GM12878 (cell line): ENCODE measurements around the gene EVX2. TPM values are rescaled to one million over a fixed set of nuclear protein-coding genes. Genes with fewer than 3 reads are reported as not detected.

Source experiments
- ATAC-seq: fragments of 200-7000 bp; cut with Tn5 transposase; 3 replicates; pipeline ENCODE4 v1.9.1; 2020; ENCODE audit warnings: mild to moderate bottlenecking, moderate library complexity
- BruUV-seq: library from RNA; stranded (reverse); fragments of 400-500 nt; replicated peaks from 2 replicates; lab custom pipeline; 2021; lab: Mats Ljungman, UMichigan
- CTCF ChIA-PET: fragments of 300-600 bp; sonication (Branson Sonifier 250); formaldehyde crosslinking; extraction: SDS; loops from one replicate; lab custom pipeline; 2021; ENCODE audit warnings: inconsistent platforms; lab: Yijun Ruan, JAX
- POLR2A ChIA-PET: fragments of 350-600 bp; formaldehyde crosslinking; extraction: SDS; loops from one replicate; lab custom pipeline; 2021; ENCODE audit warnings: inconsistent platforms; lab: Charles Lee
- RAD21 ChIA-PET: fragments of 300-600 bp; sonication (Branson Sonifier 250); formaldehyde crosslinking; loops from one replicate; lab custom pipeline; 2023; ENCODE audit warnings: antibody characterized with exemption; ENCODE audit not compliant: unreplicated experiment; lab: Charles Lee
- SMC1A ChIA-PET: fragments of 300-600 bp; sonication (Branson Sonifier 250); formaldehyde crosslinking; loops from one replicate; lab custom pipeline; 2023; ENCODE audit not compliant: unreplicated experiment, uncharacterized antibody; lab: Charles Lee
- DNase-seq: peaks from one replicate; pipeline ENCODE4 v3.0.0-alpha.2; 2011; ENCODE audit warnings: low read depth, low spot score
- FAIRE-seq: peaks from 3 replicates; lab custom pipeline; 2011; peaks lifted over from hg19 to GRCh38; lab: Jason Lieb, UNC
- H2AFZ ChIP-seq: 2 replicates; pipeline ENCODE4 v1.6.0; 2011; ENCODE audit warnings: low read depth, low read length, control low read depth; ENCODE audit not compliant: control insufficient read depth
- H3K27ac ChIP-seq: 2 replicates; pipeline ENCODE4 v1.5.1; 2011; ENCODE audit warnings: control low read depth; ENCODE audit not compliant: control insufficient read depth, insufficient read depth
- H3K27me3 ChIP-seq, 2 experiments: replicated peaks in 1 of 2; 2 replicates each; pipeline versions ENCODE4 v1.6.0 to v1.6.1; 2011; ENCODE audit warnings: low read length in 1 of 2; ENCODE audit not compliant: control insufficient read depth in 2 of 2, insufficient read depth in 2 of 2
- H3K36me3 ChIP-seq, 2 experiments: 2 replicates each; pipeline ENCODE4 v1.5.1; 2011; ENCODE audit warnings: low read length in 1 of 2; ENCODE audit not compliant: control insufficient read depth in 2 of 2, insufficient read depth in 2 of 2
- H3K4me1 ChIP-seq: 2 replicates; pipeline ENCODE4 v1.6.1; 2011; ENCODE audit warnings: mild to moderate bottlenecking, low read length, moderate library complexity, mixed read lengths; ENCODE audit not compliant: control insufficient read depth, insufficient read depth
- H3K4me2 ChIP-seq: 2 replicates; pipeline ENCODE4 v1.6.0; 2011; ENCODE audit warnings: control low read depth; ENCODE audit not compliant: control insufficient read depth, insufficient read depth
- H3K4me3 ChIP-seq: fragments of 200-600 bp; sonication (generic); 2 replicates; pipeline ENCODE4 v1.5.1; 2016
- H3K79me2 ChIP-seq: 2 replicates; pipeline ENCODE4 v1.6.0; 2011; ENCODE audit warnings: low read length; ENCODE audit not compliant: control insufficient read depth, insufficient read depth
- H3K9ac ChIP-seq: 2 replicates; pipeline ENCODE4 v1.8.0; 2011; ENCODE audit warnings: low read length, control low read depth, mixed read lengths; ENCODE audit not compliant: control insufficient read depth, insufficient read depth
- H3K9me3 ChIP-seq: replicated peaks from 3 replicates; pipeline ENCODE4 v1.5.1; 2011; ENCODE audit warnings: mild to moderate bottlenecking, low read length; ENCODE audit not compliant: control insufficient read depth, insufficient read depth
- H4K20me1 ChIP-seq: 2 replicates; pipeline ENCODE4 v1.6.0; 2011; ENCODE audit not compliant: control insufficient read depth, insufficient read depth
- BACH1 ChIP-seq: fragments of 450-650 bp; IDR thresholded peaks from 2 replicates; pipeline ENCODE4 v1.6.1; 2017; ENCODE audit warnings: mild to moderate bottlenecking, borderline replicate concordance
- CHD2 ChIP-seq: IDR thresholded peaks from 2 replicates; pipeline ENCODE4 v1.6.1; 2011; ENCODE audit warnings: low read depth, low read length, improper control_type of control experiment, borderline replicate concordance
- EGR1 ChIP-seq, 2 experiments: IDR thresholded peaks; 1 replicate in 1 of 2; 2 replicates in 1 of 2; pipeline ENCODE4 v1.6.1; 2011 to 2012; ENCODE audit warnings: low read depth in 2 of 2, low read length in 2 of 2, borderline replicate concordance in 1 of 2, mild to moderate bottlenecking in 1 of 2, moderate library complexity in 1 of 2
- GABPA ChIP-seq: IDR thresholded peaks from 2 replicates; pipeline ENCODE4 v1.6.1; 2014; ENCODE audit warnings: antibody characterized with exemption, low read depth, mild to moderate bottlenecking, inconsistent platforms
- PKNOX1 ChIP-seq: fragments of 450-650 bp; IDR thresholded peaks from 2 replicates; pipeline ENCODE4 v1.6.1; 2016; ENCODE audit warnings: mild to moderate bottlenecking
- RFX5 ChIP-seq: IDR thresholded peaks from 2 replicates; pipeline ENCODE4 v1.6.1; 2011; ENCODE audit warnings: low read depth, low read length, improper control_type of control experiment
- STAT3 ChIP-seq: IDR thresholded peaks from 2 replicates; pipeline ENCODE4 v1.6.1; 2011; ENCODE audit warnings: low read depth, low read length, improper control_type of control experiment
- TCF3 ChIP-seq: IDR thresholded peaks from 2 replicates; pipeline ENCODE4 v1.6.1; 2012; ENCODE audit warnings: low read depth, mild to moderate bottlenecking, low read length, borderline replicate concordance; ENCODE audit not compliant: insufficient read depth
- ZNF217 ChIP-seq: fragments of 450-650 bp; IDR thresholded peaks from 2 replicates; pipeline ENCODE4 v1.6.1; 2017; ENCODE audit warnings: antibody characterized with exemption, mild to moderate bottlenecking
- WGBS: methylation state at CpG from one replicate; pipeline ENCODE4 v1.1.6; 2016; ENCODE audit warnings: low lambda C conversion rate; ENCODE audit not compliant: insufficient replicate concordance, insufficient coverage; ENCODE audit errors: missing lambda C conversion rate; 5-methylcytosine and 5-hydroxymethylcytosine counted together
- in situ Hi-C: fragments of 300-500 bp; cut with MboI; formaldehyde crosslinking; loops from 9 replicates; pipeline ENCODE4 v1.14.3; 2018; ENCODE audit warnings: mixed read lengths
- intact Hi-C: fragments of 100-400 bp; cut with micrococcal nuclease; formaldehyde crosslinking; loops from one replicate; pipeline ENCODE4 v1.14.2; 2022; ENCODE audit not compliant: unreplicated experiment
- polyA plus RNA-seq, 11 experiments: library from polyadenylated mRNA; depleted of rRNA in 4 of 11; unstranded in 6 of 11; stranded (reverse) in 5 of 11; fragments of >200 nt; fragmentation: Nextera tagmentation in 4 of 11; fragmentation: Illumina TruSeq in 1 of 11; extraction: Ambion mirVana in 4 of 11; extraction: Trizol in 1 of 11; gene quantifications; 1 replicate in 1 of 11; 2 replicates in 10 of 11; pipeline versions ENCODE4 v1.2.1 to v1.2.3, GENCODE V29; 2011 to 2016; ENCODE audit warnings: inconsistent platforms in 2 of 11, missing spikeins in 2 of 11, low read depth in 1 of 11
- total RNA-seq, 4 experiments: library from RNA; depleted of rRNA in 3 of 4; stranded (reverse); fragments of >200 nt in 3 of 4; fragmentation: Illumina TruSeq in 1 of 4; extraction: Trizol in 1 of 4; gene quantifications; 2 replicates each; pipeline versions ENCODE4 v1.2.1 to v1.2.3, GENCODE V29; 2013 to 2021

The EVX2 gene
- total and polyA plus RNA-seq, 10 of the 15 experiments (the other 5 are each of a cell fraction or from before 2014, with no cell fraction given): not detected

GRCh38 chr2:176128982-176129796 lies 45.4 kb upstream of the EVX2 start, which contains the start of gene HOXD8:
TSS of gene HOXD8 (plus strand) at chr2:176129705. CDS start at chr2:176130367, 662 bp downstream.
- Histone ChIP-seq H2AFZ (no peak within 1 kb of the TSS), H3K4me2 (no peak within 1 kb of the TSS), H3K27me3 (peaks cover 8 to 32% of the 10 kb centered on the region in 2 experiments), H3K27ac (no peak within 1 kb of the TSS), H3K79me2 (no peaks in the 10 kb centered on the region), H3K9ac (no peak within 1 kb of the TSS), H3K9me3 (peaks cover 1% of the 10 kb centered on the region; the same call in 2 of the 3 replicates), H3K4me1 (no peaks in the 10 kb centered on the region), H4K20me1 (no peaks in the 10 kb centered on the region), H3K36me3 (no peaks in the 10 kb centered on the region), H3K4me3 (no peak within 1 kb of the TSS)
- intact Hi-C loops (loop anchor here (5.0 kb wide), 2 partner anchors 688 to 1033 kb away; no protein-coding TSS in a partner anchor), in situ Hi-C loops (loop anchor here (5.0 to 25.0 kb wide), 4 partner anchors 508 to 1208 kb away; no protein-coding TSS in a partner anchor)
- no TSS peak for BruUV-seq
- DNase-seq (no peak), FAIRE-seq (no peak), ATAC-seq (no peak)
- ChIA-PET CTCF (interaction anchor here (3.1 to 4.3 kb wide), 3 partner anchors 326 to 1020 kb away, joined by 36 to 44 read pairs (median 40); no protein-coding TSS in a partner anchor), SMC1A (interaction anchor here (0.9 kb wide), 1 partner anchor 523 kb away, joined by 3 read pairs; no protein-coding TSS in a partner anchor), POLR2A (no interaction called here), RAD21 (interaction anchor here (2.6 to 3.7 kb wide), 2 partner anchors 325 to 1020 kb away, joined by 17 to 19 read pairs; no protein-coding TSS in a partner anchor)
- no peak for TF ChIP-seq TCF3
- no peak for TF ChIP-seq STAT3
- no peak for TF ChIP-seq EGR1 (IDR thresholded peaks at IDR 0.05; ENCODE audit: borderline replicate concordance in 1 of 2, low read depth in 2 of 2, low read length in 2 of 2)
- TF ChIP-seq CHD2: no peak
- TF ChIP-seq BACH1: no peak
- TF ChIP-seq PKNOX1: no peak
- no peak for TF ChIP-seq ZNF217
- no peak for TF ChIP-seq GABPA
- TF ChIP-seq RFX5: no peak
- 61% methylated on average over 51 of the region's 64 CpGs for WGBS
